ENCODE measurements around the gene RAPGEF5. TPM values are rescaled to one million over a fixed set of nuclear protein-coding genes. Genes with fewer than 3 reads are reported as not detected.

RAPGEF5 gene
- total RNA-seq, 1 donor = 1.5 TPM

DNA sequence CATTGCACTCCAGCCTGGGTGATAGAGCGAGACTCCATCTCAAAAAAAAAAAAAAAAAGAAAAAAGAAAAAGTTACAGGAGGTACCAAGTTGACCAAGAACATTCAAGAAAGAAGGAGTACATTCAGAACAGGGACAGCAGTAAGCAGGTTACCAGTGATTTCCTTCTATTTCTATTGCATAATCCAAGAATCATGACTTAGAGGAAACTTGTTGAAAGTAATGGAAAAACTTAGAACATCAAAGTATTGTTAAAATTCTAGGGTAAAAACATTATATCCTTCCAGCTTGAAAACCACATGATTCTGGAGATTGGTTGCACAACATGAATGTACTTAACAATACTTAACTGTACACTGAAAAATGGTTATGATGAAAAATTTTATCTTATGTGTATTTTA, 25.2 kb downstream of the RAPGEF5 start:
- TF ChIP-seq, protein P1, sequence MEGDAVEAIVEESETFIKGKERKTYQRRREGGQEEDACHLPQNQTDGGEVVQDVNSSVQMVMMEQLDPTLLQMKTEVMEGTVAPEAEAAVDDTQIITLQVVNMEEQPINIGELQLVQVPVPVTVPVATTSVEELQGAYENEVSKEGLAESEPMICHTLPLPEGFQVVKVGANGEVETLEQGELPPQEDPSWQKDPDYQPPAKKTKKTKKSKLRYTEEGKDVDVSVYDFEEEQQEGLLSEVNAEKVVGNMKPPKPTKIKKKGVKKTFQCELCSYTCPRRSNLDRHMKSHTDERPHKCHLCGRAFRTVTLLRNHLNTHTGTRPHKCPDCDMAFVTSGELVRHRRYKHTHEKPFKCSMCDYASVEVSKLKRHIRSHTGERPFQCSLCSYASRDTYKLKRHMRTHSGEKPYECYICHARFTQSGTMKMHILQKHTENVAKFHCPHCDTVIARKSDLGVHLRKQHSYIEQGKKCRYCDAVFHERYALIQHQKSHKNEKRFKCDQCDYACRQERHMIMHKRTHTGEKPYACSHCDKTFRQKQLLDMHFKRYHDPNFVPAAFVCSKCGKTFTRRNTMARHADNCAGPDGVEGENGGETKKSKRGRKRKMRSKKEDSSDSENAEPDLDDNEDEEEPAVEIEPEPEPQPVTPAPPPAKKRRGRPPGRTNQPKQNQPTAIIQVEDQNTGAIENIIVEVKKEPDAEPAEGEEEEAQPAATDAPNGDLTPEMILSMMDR (IDR thresholded peaks at IDR 0.05; ENCODE audit: insufficient read depth, low read length) = no peak
- peak; percentile 57 for DNase-seq (ENCODE audit: low read depth)
- no peak overlapping the region for H3K4me3 ChIP-seq (ENCODE audit: low read depth, low read length)

- H3K4me3 ChIP-seq (ENCODE audit: low read depth, low read length) = no peak overlapping the region
- TF ChIP-seq, protein P1 (IDR thresholded peaks at IDR 0.05; ENCODE audit: insufficient read depth, low read length) = no peak
- DNase-seq (ENCODE audit: low read depth) = no peak
Measured at GRCh38 chr7:22330903-22331302, 26.1 kb downstream of the RAPGEF5 start.

DNA sequence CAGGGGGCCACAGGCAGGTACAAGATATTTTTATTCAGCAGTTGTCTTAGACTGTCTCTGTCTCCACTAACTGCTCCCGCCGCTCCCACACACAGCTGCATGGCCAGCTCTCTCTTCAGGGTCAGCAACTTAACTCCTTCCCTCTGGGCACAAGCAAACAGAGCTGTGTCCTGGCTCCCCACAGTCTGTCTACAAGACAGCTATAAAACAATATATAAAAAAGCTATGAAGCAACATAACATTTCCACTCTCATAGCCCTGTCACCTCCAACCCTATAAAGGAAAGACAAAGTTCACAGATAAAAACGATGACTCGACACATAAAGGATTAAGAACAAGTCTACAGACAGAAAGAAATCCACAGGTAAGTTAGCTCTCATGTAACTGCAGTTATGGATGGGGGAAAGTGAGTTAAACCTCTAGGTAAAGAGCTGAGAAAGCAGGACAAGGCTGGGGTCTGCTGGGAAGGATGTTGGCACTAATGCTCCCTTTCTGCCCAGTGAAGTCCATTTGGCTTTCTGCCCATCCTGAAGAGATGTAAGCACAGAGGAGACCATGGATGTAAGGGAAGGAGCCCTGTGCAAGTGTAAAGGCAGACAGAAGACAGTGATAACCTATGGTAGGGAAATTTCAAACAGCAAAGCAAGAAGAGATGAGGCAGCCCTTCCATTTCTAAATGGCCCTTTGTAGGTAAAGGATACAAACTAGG, 27.0 kb downstream of the RAPGEF5 start:
- TF ChIP-seq, protein P1 (IDR thresholded peaks at IDR 0.05; ENCODE audit: insufficient read depth, low read length) = no peak
- no peak overlapping the region for H3K4me3 ChIP-seq (ENCODE audit: low read depth, low read length)
- no peak for DNase-seq (ENCODE audit: low read depth)

GRCh38 chr7:22326181-22326580, 30.8 kb downstream of the RAPGEF5 start:
- DNase-seq (ENCODE audit: low read depth) = no peak
- TF ChIP-seq, protein P1 (IDR thresholded peaks at IDR 0.05; ENCODE audit: insufficient read depth, low read length) = no peak
- H3K4me3 ChIP-seq (ENCODE audit: low read depth, low read length) = no peak overlapping the region

DNA sequence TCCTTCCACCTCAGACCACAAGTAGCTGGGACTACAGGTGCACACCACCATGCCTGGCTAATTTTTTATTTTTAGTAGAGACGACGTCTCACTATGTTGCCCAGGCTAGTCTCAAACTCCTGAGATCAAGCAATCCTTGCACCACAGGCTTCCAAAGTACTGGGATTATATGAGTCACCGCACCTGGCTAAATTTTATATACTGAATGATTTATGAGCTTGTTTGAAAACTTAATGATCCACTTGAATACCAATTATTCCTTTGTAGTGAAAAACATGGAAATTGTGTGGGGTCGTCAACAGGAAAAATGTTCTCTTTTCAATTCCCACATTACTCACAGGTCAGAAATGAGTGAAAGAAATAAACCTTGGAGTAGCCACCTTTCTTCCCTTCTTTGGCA, 31.3 kb downstream of the RAPGEF5 start:
- H3K4me3 ChIP-seq (ENCODE audit: low read depth, low read length) = no peak overlapping the region
- DNase-seq (ENCODE audit: low read depth) = no peak
- TF ChIP-seq, protein P1 (IDR thresholded peaks at IDR 0.05; ENCODE audit: insufficient read depth, low read length) = no peak

GRCh38 chr7:22323714-22324113, 33.2 kb downstream of the RAPGEF5 start:
- no peak overlapping the region for H3K4me3 ChIP-seq (ENCODE audit: low read depth, low read length)
- TF ChIP-seq, protein P1 (IDR thresholded peaks at IDR 0.05; ENCODE audit: insufficient read depth, low read length) = no peak
- no peak for DNase-seq (ENCODE audit: low read depth)

- no peak for DNase-seq (ENCODE audit: low read depth)
- TF ChIP-seq, protein P1 (IDR thresholded peaks at IDR 0.05; ENCODE audit: insufficient read depth, low read length) = no peak
- no peak overlapping the region for H3K4me3 ChIP-seq (ENCODE audit: low read depth, low read length)
Measured at GRCh38 chr7:22320416-22320815, 36.5 kb downstream of the RAPGEF5 start.
